HG03354 (cell line): ENCODE measurements around the gene SH3PXD2A.
A peak's percentile ranks its signal among the peaks of the same experiment; 100 is the strongest.

ENCODE experiments used
- ATAC-seq: cut with Tn5 transposase; IDR thresholded peaks from one replicate; pipeline ENCODE4 v1.9.1; 2021; ENCODE audit warnings: mild to moderate bottlenecking; ENCODE audit not compliant: unreplicated experiment, poor library complexity, severe bottlenecking

The SH3PXD2A gene

GRCh38 chr10:103703941-103704919 lies 151.1 kb downstream of the SH3PXD2A start:
- no peak for ATAC-seq

GRCh38 chr10:103701380-103702222 lies 153.8 kb downstream of the SH3PXD2A start:
- no peak for ATAC-seq

GRCh38 chr10:103700436-103700715 lies 155.0 kb downstream of the SH3PXD2A start:
- ATAC-seq: no peak

- ATAC-seq: no peak
Measured at GRCh38 chr10:103699611-103700435, 155.6 kb downstream of the SH3PXD2A start.

GRCh38 chr10:103698266-103698665 lies 157.1 kb downstream of the SH3PXD2A start:
- ATAC-seq: no peak

- no peak for ATAC-seq
Measured at GRCh38 chr10:103697787-103698186, 157.6 kb downstream of the SH3PXD2A start.

GRCh38 chr10:103696411-103697145 lies 158.8 kb downstream of the SH3PXD2A start:
- peak; percentile 48 for ATAC-seq

GRCh38 chr10:103696094-103696410 lies 159.3 kb downstream of the SH3PXD2A start:
- no peak for ATAC-seq

- no peak for ATAC-seq
Measured at GRCh38 chr10:103695584-103696005, 159.8 kb downstream of the SH3PXD2A start.

- no peak for ATAC-seq
Measured at GRCh38 chr10:103693812-103694205, 161.6 kb downstream of the SH3PXD2A start.

GRCh38 chr10:103692952-103693811 lies 162.2 kb downstream of the SH3PXD2A start:
- peak; percentile 30 for ATAC-seq

- ATAC-seq: peak; percentile 64
Measured at GRCh38 chr10:103692436-103692951, 162.9 kb downstream of the SH3PXD2A start.

- peak; percentile 40 for ATAC-seq
Measured at GRCh38 chr10:103691723-103692435, 163.5 kb downstream of the SH3PXD2A start.

GRCh38 chr10:103691267-103691666 lies 164.1 kb downstream of the SH3PXD2A start:
- no peak for ATAC-seq

- ATAC-seq: no peak
Measured at GRCh38 chr10:103690281-103690680, 165.1 kb downstream of the SH3PXD2A start.

GRCh38 chr10:103688491-103688890 lies 166.9 kb downstream of the SH3PXD2A start:
- ATAC-seq: no peak

- no peak for ATAC-seq
Measured at GRCh38 chr10:103687718-103688117, 167.7 kb downstream of the SH3PXD2A start.

GRCh38 chr10:103687172-103687571 lies 168.2 kb downstream of the SH3PXD2A start:
- no peak for ATAC-seq
